ENCODE data around the gene SCFD2.
A peak's percentile ranks its signal among the peaks of the same experiment; 100 is the strongest.

SCFD2 gene

DNA sequence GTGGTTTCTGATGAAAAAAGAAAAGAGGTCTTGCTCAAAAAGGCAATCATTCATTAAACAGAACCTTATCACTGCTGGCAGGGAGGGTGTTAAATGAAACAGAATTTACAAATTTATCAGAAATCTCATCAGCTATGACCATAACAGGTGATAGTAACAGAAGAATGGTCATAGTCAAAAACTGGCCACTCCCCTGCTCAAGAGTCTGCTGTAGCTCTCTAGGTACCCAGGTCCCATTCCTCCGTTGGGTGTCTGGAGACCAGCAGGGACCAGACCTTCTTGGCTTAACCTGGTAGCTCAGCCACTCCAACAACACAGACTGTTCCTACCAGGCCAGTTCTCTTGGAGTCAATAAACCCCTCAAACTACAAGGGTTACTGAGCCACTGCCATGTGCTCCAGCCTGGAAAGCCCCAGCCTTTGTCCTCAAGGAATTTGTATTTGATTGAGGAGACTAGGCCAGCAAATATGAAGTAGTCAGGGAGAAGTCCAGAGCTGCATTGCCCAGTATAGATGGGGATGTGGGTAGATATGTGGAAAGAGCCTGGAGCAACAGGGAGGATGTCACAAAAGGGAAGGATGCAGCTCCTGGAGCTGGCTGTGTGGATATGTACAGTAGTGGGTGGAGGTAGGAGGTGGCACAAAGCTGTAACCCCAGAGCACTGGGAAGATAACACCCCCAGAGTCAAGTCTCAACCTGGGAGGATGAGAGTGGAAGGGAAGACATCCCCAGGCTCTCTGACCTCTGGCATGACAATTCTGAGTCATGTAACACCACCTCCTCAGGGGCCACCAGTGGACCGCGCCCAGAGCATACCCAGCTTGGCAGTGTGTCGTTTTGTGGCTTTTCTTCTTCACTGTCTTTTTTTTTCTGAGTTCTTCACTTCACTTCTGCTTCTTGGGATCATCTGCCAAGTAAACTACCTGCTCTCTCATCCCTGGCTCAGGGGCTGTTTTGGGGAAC is 481.9 kb downstream of the SCFD2 start:
- 88 to 91% methylated on average over 4 of the region's 4 CpGs for WGBS, 2 experiments
- H3K9me3 ChIP-seq (ENCODE audit: control insufficient read depth, low read length) = no peaks in the 10 kb centered on the region
- H3K36me3 ChIP-seq (ENCODE audit: control insufficient read depth, insufficient read depth, low read length) = no peaks in the 10 kb centered on the region
- H3K4me3 ChIP-seq (ENCODE audit: insufficient read depth, low read depth, low read length) = no peak overlapping the region
- H3K27ac ChIP-seq (ENCODE audit: insufficient read depth, low read depth, low read length, poor library complexity, severe bottlenecking) = no peak overlapping the region
- no peaks in the 10 kb centered on the region for H3K27me3 ChIP-seq (ENCODE audit: control insufficient read depth, insufficient read depth, low read length, poor library complexity, severe bottlenecking)
- peaks cover 9% of the 10 kb centered on the region for H3K4me1 ChIP-seq (ENCODE audit: control insufficient read depth, insufficient read depth, low read length)

DNA sequence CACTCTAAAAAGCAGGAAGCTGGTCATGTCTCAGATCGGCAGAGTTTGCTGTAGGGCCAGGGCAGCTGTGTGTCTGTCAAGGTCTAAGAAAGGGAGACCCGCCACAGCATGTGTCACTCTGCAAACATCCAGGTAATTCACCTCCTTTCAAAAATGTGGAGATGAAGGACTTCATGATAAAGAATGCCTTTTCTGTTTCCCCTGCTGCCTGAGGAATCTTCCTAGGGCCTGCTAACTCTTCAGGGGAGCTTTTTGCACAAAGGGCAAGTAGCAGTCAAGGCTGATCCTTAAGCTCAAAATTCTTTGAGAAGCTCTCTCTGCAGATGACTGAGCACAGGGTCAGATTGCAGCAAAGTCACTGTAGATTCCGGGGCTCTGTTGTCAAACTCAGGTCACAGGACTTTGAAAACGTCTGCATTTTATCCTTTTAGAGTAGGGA is 482.7 kb downstream of the SCFD2 start:
- no peaks in the 10 kb centered on the region for H3K36me3 ChIP-seq (ENCODE audit: control insufficient read depth, insufficient read depth, low read length)
- H3K27me3 ChIP-seq (ENCODE audit: control insufficient read depth, insufficient read depth, low read length, poor library complexity, severe bottlenecking) = no peaks in the 10 kb centered on the region
- H3K9me3 ChIP-seq (ENCODE audit: control insufficient read depth, low read length) = no peaks in the 10 kb centered on the region
- peaks cover 14% of the 10 kb centered on the region for H3K4me1 ChIP-seq (ENCODE audit: control insufficient read depth, insufficient read depth, low read length)
- WGBS, 2 experiments = 22 to 25% methylated on average over 4 of the region's 4 CpGs
- no peak overlapping the region for H3K4me3 ChIP-seq (ENCODE audit: insufficient read depth, low read depth, low read length)
- H3K27ac ChIP-seq (ENCODE audit: insufficient read depth, low read depth, low read length, poor library complexity, severe bottlenecking) = peak overlapping the region; percentile 31

DNA sequence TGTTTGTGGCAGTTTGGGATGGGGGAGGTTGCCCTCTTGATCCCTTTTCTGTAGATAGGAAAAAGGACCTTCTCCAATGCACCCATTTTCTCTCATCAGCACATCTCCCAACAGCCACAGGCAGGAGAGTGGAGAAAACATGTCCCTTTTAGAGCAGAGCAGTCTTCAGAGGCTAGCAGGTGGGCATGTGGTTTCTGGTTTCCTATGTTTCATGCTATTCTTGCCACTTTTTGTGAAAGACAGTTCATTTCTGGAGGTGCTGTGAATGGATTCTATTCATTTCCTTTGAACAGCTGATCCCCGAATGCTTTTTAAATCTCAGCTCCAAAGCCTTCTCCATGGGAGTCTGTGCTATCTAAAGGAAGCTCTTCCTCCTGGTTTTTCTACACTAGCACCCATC is 484.9 kb downstream of the SCFD2 start:
- H3K27ac ChIP-seq (ENCODE audit: insufficient read depth, low read depth, low read length, poor library complexity, severe bottlenecking) = no peak overlapping the region
- H3K4me3 ChIP-seq (ENCODE audit: insufficient read depth, low read depth, low read length) = no peak overlapping the region
- H3K36me3 ChIP-seq (ENCODE audit: control insufficient read depth, insufficient read depth, low read length) = no peaks in the 10 kb centered on the region
- no peaks in the 10 kb centered on the region for H3K9me3 ChIP-seq (ENCODE audit: control insufficient read depth, low read length)
- H3K27me3 ChIP-seq (ENCODE audit: control insufficient read depth, insufficient read depth, low read length, poor library complexity, severe bottlenecking) = no peaks in the 10 kb centered on the region
- peaks cover 25% of the 10 kb centered on the region for H3K4me1 ChIP-seq (ENCODE audit: control insufficient read depth, insufficient read depth, low read length)
- 100% methylated on average over 1 of the region's 1 CpG for WGBS, 2 experiments

DNA sequence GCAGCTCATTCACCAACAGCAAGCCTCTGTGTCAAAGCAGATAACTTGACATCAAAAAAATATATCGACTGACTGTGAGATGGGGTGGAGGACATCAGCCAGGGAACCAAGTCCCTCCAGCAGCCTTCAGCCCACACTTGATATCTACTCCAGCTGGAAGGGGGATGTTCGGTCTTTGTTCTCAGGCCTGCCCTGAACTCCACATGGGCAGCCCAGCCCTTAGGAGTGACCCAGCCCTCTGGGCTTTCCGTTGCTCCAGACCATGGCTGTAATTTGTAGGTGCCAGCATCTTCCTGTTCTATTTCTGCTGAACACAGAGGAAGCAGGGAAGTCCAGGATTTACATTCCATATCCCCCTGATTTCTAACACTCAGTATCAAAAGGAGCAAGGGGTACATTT is 486.4 kb downstream of the SCFD2 start:
- WGBS, 2 experiments = 93 to 95% methylated on average over 3 of the region's 3 CpGs
- H3K27ac ChIP-seq (ENCODE audit: insufficient read depth, low read depth, low read length, poor library complexity, severe bottlenecking) = no peak overlapping the region
- H3K4me3 ChIP-seq (ENCODE audit: insufficient read depth, low read depth, low read length) = no peak overlapping the region
- no peaks in the 10 kb centered on the region for H3K9me3 ChIP-seq (ENCODE audit: control insufficient read depth, low read length)
- peaks cover 27% of the 10 kb centered on the region for H3K4me1 ChIP-seq (ENCODE audit: control insufficient read depth, insufficient read depth, low read length)
- H3K27me3 ChIP-seq (ENCODE audit: control insufficient read depth, insufficient read depth, low read length, poor library complexity, severe bottlenecking) = no peaks in the 10 kb centered on the region
- no peaks in the 10 kb centered on the region for H3K36me3 ChIP-seq (ENCODE audit: control insufficient read depth, insufficient read depth, low read length)

DNA sequence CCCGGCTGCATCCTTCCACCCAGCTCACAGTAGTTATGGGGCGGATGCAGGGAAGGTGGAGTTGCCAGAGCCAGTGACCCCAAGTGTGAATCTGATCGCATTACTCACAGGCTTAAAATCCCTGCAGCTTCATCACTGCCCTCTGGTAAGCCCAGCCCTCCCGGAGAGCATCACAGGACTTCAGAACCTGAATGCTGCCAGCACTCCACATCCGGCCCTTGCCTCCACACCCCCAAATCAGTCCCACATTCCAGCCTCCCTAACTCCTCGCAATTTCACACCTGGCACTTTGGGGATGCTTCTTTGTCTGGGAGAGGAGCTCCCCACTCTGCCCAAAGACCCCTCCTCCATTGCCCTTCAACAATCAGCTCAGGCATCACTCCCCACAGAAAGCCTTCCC is 488.2 kb downstream of the SCFD2 start:
- Histone ChIP-seq H3K9me3 (ENCODE audit: control insufficient read depth, low read length) (no peaks in the 10 kb centered on the region), H3K27me3 (ENCODE audit: control insufficient read depth, insufficient read depth, low read length, poor library complexity, severe bottlenecking) (no peaks in the 10 kb centered on the region), H3K4me1 (ENCODE audit: control insufficient read depth, insufficient read depth, low read length) (peaks cover 38% of the 10 kb centered on the region), H3K4me3 (ENCODE audit: insufficient read depth, low read depth, low read length) (no peak overlapping the region), H3K27ac (ENCODE audit: insufficient read depth, low read depth, low read length, poor library complexity, severe bottlenecking) (peak overlapping the region; percentile 58), H3K36me3 (ENCODE audit: control insufficient read depth, insufficient read depth, low read length) (no peaks in the 10 kb centered on the region)
- 47 to 52% methylated on average over 6 of the region's 6 CpGs for WGBS, 2 experiments

DNA sequence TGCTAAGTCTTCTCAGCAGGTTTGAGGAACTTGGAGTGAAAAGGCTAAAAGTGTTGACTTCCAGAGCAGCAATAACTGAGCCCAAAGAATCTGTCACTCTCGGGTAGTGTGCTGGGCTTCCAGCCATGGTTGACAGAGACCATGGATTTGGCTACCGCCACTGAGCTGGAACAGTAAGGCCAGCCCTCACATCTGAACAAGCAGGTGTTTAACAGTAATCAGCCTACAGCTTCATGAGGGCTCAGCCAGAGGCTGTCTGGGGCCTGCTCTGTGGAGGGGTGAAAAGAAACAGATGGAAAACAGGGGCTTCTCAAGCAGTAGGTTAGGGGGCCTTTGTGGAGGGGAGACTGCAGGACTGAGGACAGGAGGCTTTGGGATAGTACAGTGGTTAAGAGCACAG is 488.8 kb downstream of the SCFD2 start:
- no peaks in the 10 kb centered on the region for H3K9me3 ChIP-seq (ENCODE audit: control insufficient read depth, low read length)
- no peak overlapping the region for H3K27ac ChIP-seq (ENCODE audit: insufficient read depth, low read depth, low read length, poor library complexity, severe bottlenecking)
- no peak overlapping the region for H3K4me3 ChIP-seq (ENCODE audit: insufficient read depth, low read depth, low read length)
- H3K36me3 ChIP-seq (ENCODE audit: control insufficient read depth, insufficient read depth, low read length) = no peaks in the 10 kb centered on the region
- H3K27me3 ChIP-seq (ENCODE audit: control insufficient read depth, insufficient read depth, low read length, poor library complexity, severe bottlenecking) = no peaks in the 10 kb centered on the region
- WGBS, 2 experiments = 94 to 96% methylated on average over 2 of the region's 2 CpGs
- H3K4me1 ChIP-seq (ENCODE audit: control insufficient read depth, insufficient read depth, low read length) = peaks cover 36% of the 10 kb centered on the region

DNA sequence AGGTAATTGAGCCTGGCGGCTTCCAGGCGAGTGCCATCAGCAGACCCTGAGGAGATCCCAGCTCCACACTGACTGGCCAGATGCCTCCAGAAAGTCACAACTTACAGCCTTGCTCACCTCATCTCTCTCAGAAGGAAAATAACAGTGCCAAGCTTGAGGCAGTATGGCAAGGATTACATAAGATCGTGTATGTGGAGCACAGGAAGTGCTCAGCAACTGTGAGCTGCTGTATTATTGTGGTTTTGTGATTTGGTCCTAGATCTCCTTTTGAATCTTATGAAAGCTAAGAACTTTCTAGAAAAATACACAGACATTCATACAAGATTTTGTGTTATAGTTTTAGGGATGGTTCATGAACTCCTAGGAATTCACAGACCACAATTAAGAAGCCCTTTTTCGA is 489.8 kb downstream of the SCFD2 start:
- H3K27me3 ChIP-seq (ENCODE audit: control insufficient read depth, insufficient read depth, low read length, poor library complexity, severe bottlenecking) = no peaks in the 10 kb centered on the region
- 95 to 98% methylated on average over 4 of the region's 4 CpGs for WGBS, 2 experiments
- no peak overlapping the region for H3K4me3 ChIP-seq (ENCODE audit: insufficient read depth, low read depth, low read length)
- no peaks in the 10 kb centered on the region for H3K9me3 ChIP-seq (ENCODE audit: control insufficient read depth, low read length)
- no peak overlapping the region for H3K27ac ChIP-seq (ENCODE audit: insufficient read depth, low read depth, low read length, poor library complexity, severe bottlenecking)
- H3K36me3 ChIP-seq (ENCODE audit: control insufficient read depth, insufficient read depth, low read length) = no peaks in the 10 kb centered on the region
- H3K4me1 ChIP-seq (ENCODE audit: control insufficient read depth, insufficient read depth, low read length) = peaks cover 36% of the 10 kb centered on the region

DNA sequence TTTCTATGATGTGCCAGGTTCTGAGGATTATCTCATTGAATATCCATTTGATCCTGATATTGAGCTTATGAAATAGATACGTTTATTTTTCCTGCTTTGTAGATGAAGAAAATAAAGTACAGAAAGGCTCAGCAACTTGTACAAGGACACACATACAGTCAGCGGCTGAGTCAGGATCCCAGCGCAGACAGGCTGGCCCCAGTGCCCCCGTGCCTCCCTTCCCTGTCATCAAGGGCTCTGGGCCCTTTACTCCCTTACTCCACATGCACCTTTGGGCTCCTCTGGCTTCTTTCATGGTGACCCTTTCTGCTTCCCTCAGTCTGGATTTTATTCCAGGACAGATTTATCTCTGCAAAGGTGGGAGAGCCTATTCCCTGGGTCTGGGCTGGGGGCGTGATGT is 490.9 kb downstream of the SCFD2 start:
- Histone ChIP-seq H3K4me3 (ENCODE audit: insufficient read depth, low read depth, low read length) (no peak overlapping the region), H3K36me3 (ENCODE audit: control insufficient read depth, insufficient read depth, low read length) (no peaks in the 10 kb centered on the region), H3K4me1 (ENCODE audit: control insufficient read depth, insufficient read depth, low read length) (peaks cover 36% of the 10 kb centered on the region), H3K9me3 (ENCODE audit: control insufficient read depth, low read length) (no peaks in the 10 kb centered on the region), H3K27ac (ENCODE audit: insufficient read depth, low read depth, low read length, poor library complexity, severe bottlenecking) (no peak overlapping the region), H3K27me3 (ENCODE audit: control insufficient read depth, insufficient read depth, low read length, poor library complexity, severe bottlenecking) (no peaks in the 10 kb centered on the region)
- 89 to 91% methylated on average over 5 of the region's 5 CpGs for WGBS, 2 experiments

DNA sequence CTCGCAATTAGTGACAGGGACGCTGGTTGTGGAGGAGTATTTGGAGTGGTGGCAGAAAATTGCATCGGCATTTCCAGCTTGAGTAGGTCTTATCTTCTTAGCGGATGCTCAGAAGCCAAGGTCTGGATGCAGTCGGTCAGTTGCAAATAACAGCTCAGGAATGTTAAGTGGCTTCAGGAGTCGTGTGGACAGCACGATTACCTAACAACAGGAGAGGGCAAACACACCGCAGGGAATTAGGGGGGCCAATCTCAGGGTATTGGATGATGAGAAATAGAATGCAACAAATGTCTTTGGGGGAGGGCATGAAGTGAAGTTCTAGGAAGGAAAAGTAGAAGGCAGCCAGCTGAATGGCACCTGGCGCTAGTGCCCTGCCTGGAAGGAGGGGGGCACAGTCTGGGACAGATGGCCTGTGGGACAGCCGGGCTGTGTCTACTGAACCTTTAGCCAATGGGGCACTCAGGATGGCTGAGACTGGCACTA is 492.0 kb downstream of the SCFD2 start:
- peaks cover 41% of the 10 kb centered on the region for H3K4me1 ChIP-seq (ENCODE audit: control insufficient read depth, insufficient read depth, low read length)
- peak overlapping the region; percentile 53 for H3K27ac ChIP-seq (ENCODE audit: insufficient read depth, low read depth, low read length, poor library complexity, severe bottlenecking)
- no peak overlapping the region for H3K4me3 ChIP-seq (ENCODE audit: insufficient read depth, low read depth, low read length)
- WGBS, 2 experiments = 4 to 5% methylated on average over 10 of the region's 10 CpGs
- H3K36me3 ChIP-seq (ENCODE audit: control insufficient read depth, insufficient read depth, low read length) = no peaks in the 10 kb centered on the region
- H3K9me3 ChIP-seq (ENCODE audit: control insufficient read depth, low read length) = no peaks in the 10 kb centered on the region
- H3K27me3 ChIP-seq (ENCODE audit: control insufficient read depth, insufficient read depth, low read length, poor library complexity, severe bottlenecking) = no peaks in the 10 kb centered on the region

DNA sequence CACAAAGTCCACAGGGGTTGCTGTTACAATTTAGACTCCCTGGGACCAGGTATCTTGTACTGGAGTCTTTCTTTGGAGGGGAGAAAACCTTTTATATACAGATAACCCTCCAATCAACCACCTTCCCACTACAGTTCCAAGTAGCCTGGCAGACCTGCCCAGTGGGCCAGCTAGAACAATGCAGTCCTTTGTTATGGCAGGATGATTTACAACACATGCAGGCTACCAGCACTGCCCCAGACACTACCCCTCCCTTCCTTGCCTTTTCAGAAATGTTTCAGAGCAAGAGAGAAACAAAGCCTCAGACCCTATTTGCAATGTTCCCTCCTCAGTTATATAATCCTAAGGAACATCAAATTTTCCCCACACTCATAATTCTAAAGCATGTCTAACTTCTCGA is 492.7 kb downstream of the SCFD2 start:
- Histone ChIP-seq H3K36me3 (ENCODE audit: control insufficient read depth, insufficient read depth, low read length) (no peaks in the 10 kb centered on the region), H3K27ac (ENCODE audit: insufficient read depth, low read depth, low read length, poor library complexity, severe bottlenecking) (peak overlapping the region; percentile 53), H3K4me3 (ENCODE audit: insufficient read depth, low read depth, low read length) (no peak overlapping the region), H3K4me1 (ENCODE audit: control insufficient read depth, insufficient read depth, low read length) (peaks cover 40% of the 10 kb centered on the region), H3K9me3 (ENCODE audit: control insufficient read depth, low read length) (no peaks in the 10 kb centered on the region), H3K27me3 (ENCODE audit: control insufficient read depth, insufficient read depth, low read length, poor library complexity, severe bottlenecking) (no peaks in the 10 kb centered on the region)
- WGBS, 2 experiments = 18 to 40% methylated on average over 1 of the region's 1 CpG
